Nucleus accumbens (tissue), 56 donors: Measurements from ENCODE around the gene PODXL2.

Experiments used
- DNase-seq, 56 donors: peaks; one replicate each; lab custom pipeline; 2025; lab: John Stamatoyannopoulos, UW

Gene PODXL2

GRCh38 chr3:127685708-127686511 is 56.9 kb downstream of the PODXL2 start:
- no peak for DNase-seq

- no peak for DNase-seq
Measured at GRCh38 chr3:127686512-127686894, 57.5 kb downstream of the PODXL2 start.

GRCh38 chr3:127687228-127687737 is 58.3 kb downstream of the PODXL2 start:
- DNase-seq = no peak

GRCh38 chr3:127688022-127688415 is 59.0 kb downstream of the PODXL2 start:
- no peak for DNase-seq

- peak in 7 of 56 donors; percentile 19 to 39 (median 29) for DNase-seq
Measured at GRCh38 chr3:127688416-127689265, 59.7 kb downstream of the PODXL2 start.

GRCh38 chr3:127689266-127689860 is 60.4 kb downstream of the PODXL2 start:
- DNase-seq = no peak

GRCh38 chr3:127690106-127690505 is 61.1 kb downstream of the PODXL2 start:
- DNase-seq = no peak

GRCh38 chr3:127690823-127691452 is 62.0 kb downstream of the PODXL2 start:
- no peak for DNase-seq

GRCh38 chr3:127691489-127691888 is 62.5 kb downstream of the PODXL2 start:
- no peak for DNase-seq

GRCh38 chr3:127691974-127692373 is 63.0 kb downstream of the PODXL2 start:
- DNase-seq = no peak

GRCh38 chr3:127692501-127693335 is 63.7 kb downstream of the PODXL2 start:
- no peak for DNase-seq

GRCh38 chr3:127693336-127693843 is 64.4 kb downstream of the PODXL2 start:
- no peak for DNase-seq

GRCh38 chr3:127694467-127695215 is 65.7 kb downstream of the PODXL2 start:
- peak in 3 of 56 donors; percentile 21 to 25 (median 21) for DNase-seq

- DNase-seq = peak in 53 of 56 donors; percentile 26 to 91 (median 69)
Measured at GRCh38 chr3:127697551-127698240, 68.7 kb downstream of the PODXL2 start.

GRCh38 chr3:127698286-127698685 is 69.3 kb downstream of the PODXL2 start:
- peak in 1 of 56 donors; percentile 51 for DNase-seq

GRCh38 chr3:127698691-127699415 is 69.9 kb downstream of the PODXL2 start:
- DNase-seq = no peak
